Measurements from ENCODE around the gene SMIM7.
"Not testable (repeated sequence)": the region's sequence is repeated elsewhere in the genome, so short reads cannot be mapped to it uniquely, and the experiment has no call there.

Gene SMIM7

GRCh38 chr19:16659832-16660708 is at the start of gene SMIM7:
Gene SMIM7 (minus strand): TSS chr19:16660144. CDS start chr19:16660110, 34 bp downstream.
- peak; percentile 99 for DNase-seq

GRCh38 chr19:16703677-16704076 is 43.7 kb upstream of the SMIM7 start:
- DNase-seq = no peak

DNA sequence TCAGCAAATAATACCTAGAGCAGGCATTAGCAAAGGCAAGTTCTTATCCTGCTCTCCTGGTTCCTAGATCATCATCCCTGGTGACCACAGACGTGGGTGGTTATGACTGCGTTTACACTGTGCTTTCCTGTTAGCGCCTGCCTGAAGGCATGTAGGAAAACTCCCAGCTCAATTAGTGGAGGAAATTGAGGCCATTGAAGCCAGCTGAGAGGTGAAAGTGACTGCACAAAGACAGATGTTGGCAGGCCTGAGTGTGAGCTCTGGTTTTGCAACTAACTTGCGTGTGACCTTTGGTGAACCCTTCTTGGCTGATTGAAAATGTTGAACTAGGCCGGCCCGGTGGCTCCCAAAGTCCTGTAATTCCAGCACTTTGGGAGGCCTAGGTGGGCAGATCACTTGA is 42.2 kb upstream of the SMIM7 start:
- peak; percentile 44 for DNase-seq

DNA sequence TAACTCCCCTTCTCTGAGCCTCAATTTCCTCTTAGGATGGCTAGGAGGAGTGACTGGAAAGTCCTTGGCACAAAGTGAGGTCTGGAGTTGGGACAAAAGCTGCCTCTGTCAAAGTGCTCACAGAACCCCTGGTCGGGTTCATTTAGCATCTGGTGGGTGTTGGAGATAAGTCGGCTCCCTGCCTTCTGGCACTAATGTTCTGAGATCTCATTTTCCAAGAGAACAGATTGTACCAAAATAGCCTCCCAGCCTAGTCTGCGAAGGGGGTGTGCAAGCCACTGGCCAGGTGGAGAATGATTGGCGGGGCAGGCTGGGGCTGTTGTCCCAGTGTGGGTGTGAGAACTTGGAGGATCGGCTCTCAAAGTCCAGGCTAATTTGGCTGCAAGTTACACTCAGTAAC is 39.0 kb upstream of the SMIM7 start:
- DNase-seq = no peak

DNA sequence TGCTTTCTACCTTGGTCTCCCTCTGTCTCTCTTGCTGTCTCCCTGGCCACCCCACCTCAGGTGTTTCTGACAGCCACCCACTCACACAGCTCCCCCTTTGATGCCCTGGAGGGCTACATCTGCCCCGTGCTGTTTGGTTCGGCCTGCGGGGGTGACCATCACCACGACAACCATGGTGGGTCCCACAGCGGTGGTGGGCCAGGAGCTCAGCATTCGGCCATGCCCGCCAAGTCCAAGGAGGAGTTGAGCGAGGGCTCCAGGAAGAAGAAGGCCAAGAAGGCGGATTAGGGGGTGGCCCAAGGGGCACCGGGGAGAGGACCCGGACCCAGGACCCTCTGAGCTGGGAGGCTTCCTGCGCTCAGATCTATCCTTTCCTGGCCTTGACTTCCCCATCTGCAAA is 28.1 kb upstream of the SMIM7 start:
- DNase-seq = no peak

DNA sequence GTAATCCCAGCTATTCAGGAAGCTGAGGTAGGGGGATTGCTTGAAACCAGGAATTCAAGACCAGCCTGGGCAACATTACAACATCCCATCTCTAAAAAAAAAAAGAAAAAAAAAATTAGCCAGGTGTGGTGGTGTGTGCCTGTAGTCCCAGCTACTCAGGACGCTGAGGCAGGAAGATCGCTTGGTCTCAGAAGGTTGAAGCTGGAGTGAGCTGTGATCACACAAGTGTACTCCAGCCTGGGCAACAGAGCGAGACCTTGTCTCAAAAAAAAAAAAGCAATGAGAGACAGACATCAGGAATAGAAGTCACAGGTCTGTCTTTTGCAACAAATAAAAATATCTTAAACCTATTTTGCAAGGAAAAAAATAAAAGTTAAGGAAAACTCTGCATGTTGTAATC is 24.3 kb upstream of the SMIM7 start:
- no peak for DNase-seq

DNA sequence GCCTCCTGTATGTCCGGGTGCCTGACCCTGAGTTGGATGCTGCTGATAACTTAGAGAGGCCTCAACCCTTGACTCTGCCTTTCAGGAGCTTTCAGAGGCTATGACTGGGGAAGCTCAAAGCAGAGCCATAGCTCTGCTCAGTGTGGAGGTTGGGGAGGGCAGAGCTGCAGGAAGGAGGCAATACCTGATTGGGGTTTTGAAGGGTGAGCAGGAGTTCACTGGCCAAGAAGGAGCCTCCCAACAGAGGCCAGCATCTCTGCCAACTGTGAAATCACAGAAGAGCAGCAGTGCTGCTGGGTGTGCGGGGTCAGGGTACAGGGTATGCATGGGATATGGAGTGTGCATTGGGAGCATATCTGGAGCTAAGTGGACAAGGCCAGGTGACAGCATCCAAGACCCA is 22.6 kb upstream of the SMIM7 start:
- DNase-seq = no peak

DNA sequence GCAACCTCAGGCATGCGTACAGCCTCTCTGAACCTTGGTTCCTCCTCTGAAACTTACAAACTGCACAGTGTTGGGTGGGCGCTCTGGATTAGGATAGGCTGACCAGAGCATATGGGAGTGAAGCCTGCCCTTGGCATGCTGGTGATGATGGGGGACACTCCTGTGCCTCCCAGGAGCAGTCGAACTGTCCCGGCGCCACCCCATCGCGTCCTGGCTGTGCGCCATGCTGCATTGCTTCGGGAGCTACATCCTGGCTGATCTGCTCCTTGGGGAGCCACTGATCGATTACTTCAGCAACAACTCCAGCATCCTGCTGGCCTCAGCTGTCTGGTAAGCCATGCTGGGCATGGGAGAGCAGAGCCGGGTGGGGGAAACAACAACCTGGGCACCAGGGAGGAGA is 19.9 kb upstream of the SMIM7 start:
- DNase-seq = no peak

- DNase-seq = no peak
These were observed 18.6 kb upstream of the SMIM7 start for GRCh38 chr19:16678498-16678897.

DNA sequence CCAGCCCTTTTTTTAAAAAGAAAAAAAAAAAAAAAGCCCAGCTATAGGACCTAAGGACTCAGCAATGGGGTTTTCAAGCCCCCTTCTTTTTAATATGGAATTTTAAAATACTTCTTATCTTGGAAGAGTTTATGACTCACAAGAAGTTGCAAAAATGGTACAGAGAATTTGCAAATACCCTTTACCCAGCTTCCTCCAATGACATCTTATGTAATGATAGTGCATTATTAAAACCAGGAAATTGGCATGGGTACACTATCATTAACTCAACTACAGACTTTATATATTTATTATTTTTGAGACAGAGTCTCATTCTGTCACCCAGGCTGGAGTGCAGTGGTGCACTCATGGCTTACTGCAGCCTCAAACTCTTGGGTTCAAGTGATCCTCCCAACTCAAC is 17.1 kb upstream of the SMIM7 start:
- no peak for DNase-seq

DNA sequence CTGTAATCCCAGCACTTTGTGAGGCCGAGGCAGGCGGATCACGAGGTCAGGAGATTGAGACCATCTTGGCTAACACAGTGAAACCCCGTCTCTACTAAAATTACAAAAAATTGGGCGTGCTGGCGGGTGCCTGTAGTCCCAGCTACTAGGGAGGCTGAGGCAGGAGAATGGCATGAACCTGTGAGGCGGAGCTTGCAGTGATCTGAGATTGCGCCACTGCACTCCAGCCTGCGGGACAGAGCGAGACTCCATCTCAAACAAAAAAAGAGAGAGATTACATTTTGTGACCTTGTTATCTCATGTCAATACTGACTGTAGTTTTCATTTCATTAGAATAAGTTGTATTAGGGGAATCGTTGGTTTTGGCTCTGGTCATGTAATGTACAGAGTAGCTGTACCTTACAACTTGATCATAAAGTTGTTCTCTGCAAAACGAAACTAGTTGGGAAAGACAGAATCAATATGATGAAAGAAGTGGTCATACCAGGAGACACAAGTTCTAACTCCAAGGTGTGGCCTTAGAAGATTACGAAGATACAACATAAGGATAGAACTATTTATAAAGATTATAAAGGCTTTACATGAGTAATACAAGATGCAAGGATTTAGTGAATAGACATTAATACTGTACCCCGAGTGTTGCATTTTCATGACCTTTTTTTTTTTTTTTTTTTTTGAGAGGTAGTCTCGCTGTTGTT is 16.3 kb upstream of the SMIM7 start:
- DNase-seq = no peak

GRCh38 chr19:16673839-16674238 is 13.9 kb upstream of the SMIM7 start:
- DNase-seq = not testable (repeated sequence)

GRCh38 chr19:16673231-16673630 is 13.3 kb upstream of the SMIM7 start:
- DNase-seq = no peak

GRCh38 chr19:16671652-16672274 is 11.8 kb upstream of the SMIM7 start:
- DNase-seq = no peak

- DNase-seq = no peak
These were observed 10.3 kb upstream of the SMIM7 start for GRCh38 chr19:16670291-16670690.

DNA sequence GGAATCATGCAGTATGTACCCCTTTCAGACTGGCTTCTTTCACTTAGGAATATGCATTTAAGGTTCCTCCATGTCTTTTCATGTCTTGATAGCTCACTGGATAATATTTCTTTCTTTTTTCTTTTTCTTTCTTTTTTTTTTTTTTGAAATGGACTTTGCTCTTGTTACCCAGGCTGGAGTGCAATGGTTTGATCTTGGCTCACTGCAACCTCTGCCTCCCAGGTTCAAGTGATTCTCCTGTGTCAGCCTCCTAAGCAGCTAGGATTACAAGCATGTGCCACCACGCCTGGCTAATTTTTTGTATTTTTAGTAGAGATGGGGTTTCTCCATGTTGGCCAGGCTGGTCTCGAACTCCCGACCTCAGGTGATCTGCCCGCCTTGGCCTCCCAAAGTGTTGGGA is 8.8 kb upstream of the SMIM7 start:
- DNase-seq = not testable (repeated sequence)

- no peak for DNase-seq
These were observed 8.2 kb upstream of the SMIM7 start for GRCh38 chr19:16668176-16668575.

DNA sequence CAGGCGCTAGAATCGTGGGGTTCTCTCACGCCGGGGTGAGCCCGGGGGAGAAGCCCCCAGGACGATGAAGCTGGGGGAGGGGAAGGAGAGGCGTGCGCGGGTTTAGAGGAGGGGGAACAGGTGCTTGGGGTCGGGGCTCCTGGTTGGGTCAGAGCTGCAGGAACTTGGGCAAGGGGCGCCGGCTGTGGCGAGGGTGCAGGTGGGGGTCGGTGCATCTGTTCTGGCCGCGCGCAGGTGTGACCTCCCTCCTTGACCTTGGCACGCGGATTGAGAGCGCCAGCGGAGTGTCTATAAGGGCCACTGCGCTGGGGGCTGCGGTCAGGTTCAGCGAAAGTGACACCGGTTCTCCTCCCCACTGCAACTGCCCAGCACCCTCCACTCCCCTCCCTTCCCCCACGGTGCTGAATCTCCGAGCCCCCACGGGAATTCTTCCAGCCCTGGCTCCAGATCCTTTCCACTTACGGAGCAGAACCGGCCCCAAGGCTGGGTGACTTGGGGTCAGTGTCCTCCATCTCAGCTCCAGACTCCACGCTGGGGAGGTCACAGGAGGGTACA is 1.6 kb upstream of the SMIM7 start:
- no peak for DNase-seq

DNA sequence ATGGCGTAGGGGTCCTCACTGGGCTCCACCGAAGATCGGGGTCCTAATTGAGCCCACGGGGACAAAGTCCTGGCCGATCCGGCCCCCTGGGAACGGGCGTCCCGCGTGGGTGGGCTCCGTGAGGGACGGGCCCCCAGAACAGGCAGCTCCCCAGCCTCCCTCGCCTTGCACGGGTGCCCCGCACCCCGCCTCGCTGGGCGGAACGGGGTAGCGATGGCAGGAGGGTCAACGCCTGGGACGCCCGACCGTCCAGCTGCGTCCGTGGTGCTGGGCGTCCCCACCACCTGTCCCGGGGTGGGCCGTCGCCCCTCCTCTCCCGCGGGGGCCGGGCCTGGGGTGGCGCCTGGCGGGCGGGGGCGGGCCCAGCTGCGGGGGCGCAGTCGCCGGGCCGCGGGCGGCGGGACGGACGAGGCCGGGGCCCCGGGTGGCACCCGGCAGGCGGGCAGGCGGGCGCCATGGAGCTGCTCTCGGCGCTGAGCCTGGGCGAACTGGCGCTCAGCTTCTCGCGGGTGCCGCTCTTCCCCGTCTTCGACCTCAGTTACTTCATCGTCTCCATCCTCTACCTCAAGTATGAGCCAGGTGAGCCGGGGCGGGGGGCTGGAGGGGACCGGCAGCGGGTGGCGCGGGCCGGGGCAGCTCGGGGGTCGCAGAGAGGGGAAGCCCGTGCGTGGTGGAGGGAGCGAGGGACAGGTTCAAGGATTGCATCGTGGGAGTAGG is 977 bp upstream of the SMIM7 start, which contains the start of gene TMEM38A:
TSS of gene TMEM38A (plus strand) at position 377 of the 717 bp plus-strand sequence. CDS start at position 456, 79 bp downstream.
- peak; percentile 60 for DNase-seq

DNA sequence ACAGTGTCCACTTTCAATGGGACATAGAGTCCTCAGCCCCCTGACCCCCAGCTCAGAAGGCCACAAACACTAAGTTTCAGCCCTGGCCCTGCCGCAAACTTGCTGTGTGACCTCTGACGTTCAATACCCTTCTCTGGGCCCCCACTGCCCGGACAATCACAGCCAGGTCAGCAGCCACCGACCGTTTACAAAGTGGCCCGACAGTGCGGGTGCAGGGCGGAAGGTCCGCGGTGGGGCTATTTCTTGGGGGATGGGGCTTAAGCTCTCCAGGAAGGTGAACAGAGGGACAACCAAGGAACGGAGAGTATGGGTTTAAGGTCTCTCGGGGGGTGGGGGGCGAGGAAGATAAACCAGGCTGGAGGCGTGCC is 496 bp downstream of the SMIM7 start:
- no peak for DNase-seq

DNA sequence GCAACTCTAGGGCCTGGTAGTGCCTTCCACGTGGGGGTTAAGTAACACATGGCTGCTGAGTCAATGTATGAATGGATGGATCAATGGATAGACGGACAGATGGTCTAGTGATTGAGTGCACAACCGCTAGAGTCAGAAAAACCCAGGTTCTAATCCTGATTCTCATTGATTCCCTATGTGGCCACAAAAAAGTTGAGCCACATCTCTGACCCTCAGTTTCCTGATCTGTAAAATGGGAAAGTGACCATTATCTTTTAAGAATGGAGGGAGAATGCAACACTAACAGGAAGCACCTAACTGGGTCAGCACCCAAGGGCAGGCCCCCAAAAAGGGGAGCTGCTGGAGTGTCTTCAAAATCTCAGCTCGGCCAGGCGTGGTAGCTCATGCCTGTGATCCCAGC is 2.6 kb downstream of the SMIM7 start:
- DNase-seq = no peak

GRCh38 chr19:16655727-16656126 is 4.2 kb downstream of the SMIM7 start:
- DNase-seq = no peak

- no peak for DNase-seq
These were observed 5.3 kb downstream of the SMIM7 start for GRCh38 chr19:16654627-16655026.
